K562 (cell line): ENCODE data around the gene DCUN1D3. TPM values are rescaled to one million over a fixed set of nuclear protein-coding genes. Genes with fewer than 3 reads are reported as not detected.

ENCODE experiments used
- ATF7 ChIP-seq: fragments of 450-650 bp; IDR thresholded peaks from 2 replicates; pipeline ENCODE4 v1.7.1; 2014; ENCODE audit warnings: mild to moderate bottlenecking, moderate library complexity
- ETV5 ChIP-seq: sonication (generic); formaldehyde crosslinking; IDR thresholded peaks from 2 replicates; pipeline ENCODE4 v1.4.0; 2020; ENCODE audit warnings: low read depth, mild to moderate bottlenecking, missing genetic modification reagents
- FOXK2 ChIP-seq, 2 experiments: fragments of 450-650 bp; IDR thresholded peaks in 1 of 2; conservative IDR thresholded peaks in 1 of 2; 2 replicates each; pipeline ENCODE4 v1.6.1; 2016; ENCODE audit warnings: low read depth in 2 of 2, mild to moderate bottlenecking in 1 of 2
- GABPB1 ChIP-seq: sonication (generic); formaldehyde crosslinking; IDR thresholded peaks from 2 replicates; pipeline ENCODE4 v1.8.0; 2022; ENCODE audit warnings: mild to moderate bottlenecking, missing genetic modification reagents
- HLTF ChIP-seq: fragments of 450-650 bp; IDR thresholded peaks from 2 replicates; pipeline ENCODE4 v1.6.1; 2016
- HNRNPL ChIP-seq: fragments of 200-400 bp; formaldehyde crosslinking; IDR thresholded peaks from 2 replicates; pipeline ENCODE4 v1.6.1; 2017; ENCODE audit warnings: low read depth, mild to moderate bottlenecking, low read length
- LCOR ChIP-seq: sonication (generic); formaldehyde crosslinking; IDR thresholded peaks from 2 replicates; pipeline ENCODE4 v1.8.0; 2022; ENCODE audit warnings: mild to moderate bottlenecking, missing genetic modification reagents
- MEF2D ChIP-seq: conservative IDR thresholded peaks from 2 replicates; pipeline ENCODE4 v1.6.1; 2016; ENCODE audit warnings: low read depth, missing genetic modification characterization, missing compliant biosample characterization
- MYNN ChIP-seq, 2 experiments: sonication (generic); formaldehyde crosslinking in 1 of 2; IDR thresholded peaks; 2 replicates each; pipeline versions ENCODE4 v1.5.0 to v1.6.1; 2016 to 2020; ENCODE audit warnings: antibody characterized with exemption in 1 of 2, missing genetic modification reagents in 1 of 2
- NCOA2 ChIP-seq, 2 experiments: fragments of 450-650 bp; IDR thresholded peaks; 2 replicates each; pipeline ENCODE4 v1.6.1; 2018; ENCODE audit warnings: mild to moderate bottlenecking in 2 of 2, moderate library complexity in 1 of 2; ENCODE audit not compliant: partially characterized antibody in 2 of 2
- NEUROD1 ChIP-seq: fragments of 150-350 bp; IDR thresholded peaks from 2 replicates; pipeline ENCODE4 v1.6.1; 2014; ENCODE audit warnings: borderline replicate concordance, low read length, low read depth; ENCODE audit not compliant: partially characterized antibody
- SMARCA4 ChIP-seq: fragments of 450-650 bp; IDR thresholded peaks from 2 replicates; pipeline ENCODE4 v1.6.1; 2016
- YY1 ChIP-seq, 3 experiments: IDR thresholded peaks; 2 replicates each; pipeline ENCODE4 v1.6.1; 2011; ENCODE audit warnings: low read length in 2 of 3, mild to moderate bottlenecking in 2 of 3, moderate library complexity in 2 of 3, borderline replicate concordance in 1 of 3, control low read depth in 1 of 3, low read depth in 1 of 3; ENCODE audit not compliant: insufficient read depth in 3 of 3, insufficient replicate concordance in 2 of 3, control insufficient read depth in 1 of 3, insufficient read length in 1 of 3; ENCODE audit errors: extremely low read depth in 1 of 3
- polyA plus RNA-seq, 8 experiments: library from polyadenylated mRNA; depleted of rRNA in 4 of 8; stranded (reverse) in 5 of 8; unstranded in 3 of 8; fragments of >200 nt; fragmentation: Nextera tagmentation in 2 of 8; fragmentation: Illumina TruSeq in 1 of 8; extraction: Ambion mirVana in 2 of 8; extraction: Trizol in 1 of 8; gene quantifications; 2 replicates each; pipeline versions ENCODE4 v1.2.1 to v1.2.3, GENCODE V29; 2011 to 2014; ENCODE audit warnings: inconsistent platforms in 1 of 8, missing spikeins in 1 of 8
- total RNA-seq, 7 experiments: library from RNA; depleted of rRNA in 6 of 7; stranded (reverse); fragments of >200 nt in 6 of 7; fragmentation: Illumina TruSeq in 2 of 7; extraction: Trizol in 2 of 7; gene quantifications; 2 replicates each; pipeline versions ENCODE4 v1.2.1 to v1.2.3, GENCODE V29; 2011 to 2021; ENCODE audit warnings: low replicate concordance in 1 of 7
- TF ChIP-seq, protein P1 (sequence below): fragments of 450-650 bp; IDR thresholded peaks from 2 replicates; pipeline ENCODE4 v1.6.1; 2017; ENCODE audit warnings: antibody characterized with exemption, mild to moderate bottlenecking

The DCUN1D3 gene
- total and polyA plus RNA-seq, 9 of the 15 experiments (the other 6 are each of a cell fraction or from before 2014, with no cell fraction given): 1.0 to 4.7 (median 2.2) TPM

GRCh38 chr16:20866145-20866772 is 33.9 kb downstream of the DCUN1D3 start (continued):
- TF ChIP-seq, protein P1, sequence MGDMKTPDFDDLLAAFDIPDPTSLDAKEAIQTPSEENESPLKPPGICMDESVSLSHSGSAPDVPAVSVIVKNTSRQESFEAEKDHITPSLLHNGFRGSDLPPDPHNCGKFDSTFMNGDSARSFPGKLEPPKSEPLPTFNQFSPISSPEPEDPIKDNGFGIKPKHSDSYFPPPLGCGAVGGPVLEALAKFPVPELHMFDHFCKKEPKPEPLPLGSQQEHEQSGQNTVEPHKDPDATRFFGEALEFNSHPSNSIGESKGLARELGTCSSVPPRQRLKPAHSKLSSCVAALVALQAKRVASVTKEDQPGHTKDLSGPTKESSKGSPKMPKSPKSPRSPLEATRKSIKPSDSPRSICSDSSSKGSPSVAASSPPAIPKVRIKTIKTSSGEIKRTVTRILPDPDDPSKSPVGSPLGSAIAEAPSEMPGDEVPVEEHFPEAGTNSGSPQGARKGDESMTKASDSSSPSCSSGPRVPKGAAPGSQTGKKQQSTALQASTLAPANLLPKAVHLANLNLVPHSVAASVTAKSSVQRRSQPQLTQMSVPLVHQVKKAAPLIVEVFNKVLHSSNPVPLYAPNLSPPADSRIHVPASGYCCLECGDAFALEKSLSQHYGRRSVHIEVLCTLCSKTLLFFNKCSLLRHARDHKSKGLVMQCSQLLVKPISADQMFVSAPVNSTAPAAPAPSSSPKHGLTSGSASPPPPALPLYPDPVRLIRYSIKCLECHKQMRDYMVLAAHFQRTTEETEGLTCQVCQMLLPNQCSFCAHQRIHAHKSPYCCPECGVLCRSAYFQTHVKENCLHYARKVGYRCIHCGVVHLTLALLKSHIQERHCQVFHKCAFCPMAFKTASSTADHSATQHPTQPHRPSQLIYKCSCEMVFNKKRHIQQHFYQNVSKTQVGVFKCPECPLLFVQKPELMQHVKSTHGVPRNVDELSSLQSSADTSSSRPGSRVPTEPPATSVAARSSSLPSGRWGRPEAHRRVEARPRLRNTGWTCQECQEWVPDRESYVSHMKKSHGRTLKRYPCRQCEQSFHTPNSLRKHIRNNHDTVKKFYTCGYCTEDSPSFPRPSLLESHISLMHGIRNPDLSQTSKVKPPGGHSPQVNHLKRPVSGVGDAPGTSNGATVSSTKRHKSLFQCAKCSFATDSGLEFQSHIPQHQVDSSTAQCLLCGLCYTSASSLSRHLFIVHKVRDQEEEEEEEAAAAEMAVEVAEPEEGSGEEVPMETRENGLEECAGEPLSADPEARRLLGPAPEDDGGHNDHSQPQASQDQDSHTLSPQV: peak; percentile 50; the same call in 1 of the 2 replicates
- TF ChIP-seq HLTF (no peak), LCOR (CRISPR knock-in tag) (peak; percentile 38; the same call in 1 of the 2 replicates), FOXK2 (conservative IDR thresholded peaks at IDR 0.05 in 1 of 2, IDR thresholded peaks at IDR 0.05 in 1 of 2; ENCODE audit: low read depth in 2 of 2) (peak in 1 of 2 experiments; percentile 17; a peak in 1 of 4 replicates), YY1 (IDR thresholded peaks at IDR 0.05; ENCODE audit: borderline replicate concordance in 1 of 3, control insufficient read depth in 1 of 3, extremely low read depth in 1 of 3, insufficient read depth in 3 of 3, insufficient read length in 1 of 3, insufficient replicate concordance in 2 of 3, low read depth in 1 of 3, low read length in 2 of 3) (peak in 1 of 3 experiments; percentile 29), MEF2D (tag) (0 out of 2 replicates have a peak, but pooled peaks have one; percentile 25), NEUROD1 (peak; percentile 38), NCOA2 (IDR thresholded peaks at IDR 0.05; ENCODE audit: partially characterized antibody in 2 of 2) (no peak), ETV5 (CRISPR knock-in tag) (0 out of 2 replicates have a peak, but pooled peaks have one; percentile 31), MYNN (IDR thresholded peaks at IDR 0.05) (peak; percentile 90), MYNN (CRISPR knock-in tag; IDR thresholded peaks at IDR 0.05) (no peak), GABPB1 (CRISPR knock-in tag) (0 out of 2 replicates have a peak, but pooled peaks have one; percentile 18), SMARCA4 (peak; percentile 51), ATF7 (peak; percentile 50; the same call in 1 of the 2 replicates), HNRNPL (peak; percentile 69)
